ENCODE data around the gene THRA. TPM values are rescaled to one million over a fixed set of nuclear protein-coding genes. Genes with fewer than 3 reads are reported as not detected.

THRA gene
- polyA plus RNA-seq, 2 donors: 10.5 to 11.0 TPM

Other genes starting within 250 kb of the THRA start
- gene IKZF3, start 198.7 kb upstream of the THRA start, polyA plus RNA-seq: under 1 TPM; 0.52 to 0.84 TPM
- gene ZPBP2, start 194.8 kb upstream of the THRA start, polyA plus RNA-seq: not detected
- gene GSDMB, start 144.3 kb upstream of the THRA start, polyA plus RNA-seq: 1 to 10 TPM; 3.1 to 7.7 TPM
- gene ORMDL3, start 135.4 kb upstream of the THRA start, polyA plus RNA-seq: 10 to 100 TPM; 21.8 to 23.0 TPM
- gene LRRC3C, start 135.2 kb upstream of the THRA start, polyA plus RNA-seq: not detected
- under 1 TPM; 0.59 to 0.98 TPM for gene GSDMA, start 100.0 kb upstream of the THRA start, polyA plus RNA-seq
- 10 to 100 TPM; 48.9 to 79.6 TPM for gene PSMD3, start 82.2 kb upstream of the THRA start, polyA plus RNA-seq
- gene CSF3, start 47.5 kb upstream of the THRA start, polyA plus RNA-seq: under 1 TPM; 0.26 to 0.29 TPM
- gene MED24, start 8.6 kb upstream of the THRA start, polyA plus RNA-seq: 10 to 100 TPM; 37.7 to 43.7 TPM
- gene NR1D1, start 37.6 kb downstream of the THRA start, polyA plus RNA-seq: 10 to 100 TPM; 23.6 to 24.6 TPM
- gene MSL1, start 59.0 kb downstream of the THRA start, polyA plus RNA-seq: 10 to 100 TPM; 42.1 to 59.5 TPM
- 10 to 100 TPM; 24.3 to 24.6 TPM for gene CASC3, start 77.6 kb downstream of the THRA start, polyA plus RNA-seq
- 100 to 1,000 TPM; 109 to 282 TPM for gene RAPGEFL1, start 114.5 kb downstream of the THRA start, polyA plus RNA-seq
- 10 to 100 TPM in 1 of 2 donors, 1 to 10 TPM in 1; 9.1 to 15.3 TPM for gene WIPF2, start 156.3 kb downstream of the THRA start, polyA plus RNA-seq
- gene CDC6, start 224.9 kb downstream of the THRA start, polyA plus RNA-seq: 1 to 10 TPM; 5.1 to 7.5 TPM
- 1 to 10 TPM; 5.2 to 6.6 TPM for gene RARA, start 246.2 kb downstream of the THRA start, polyA plus RNA-seq